T-helper 1 cell treated with Interleukin-12 subunit alpha and Interleukin-12 subunit beta and Interleukin-4 antibody, amounts not matched to agents 30 μg/mL and 1 μg/mL, for 36 hours (primary cell): ENCODE data around the gene NCAPG2.

Experiments
- H3K27ac Mint-ChIP-seq: one replicate; pipeline ENCODE4 v1.8.0; 2021; ENCODE audit warnings: mild to moderate bottlenecking, mixed read lengths
- H3K27me3 Mint-ChIP-seq: one replicate; pipeline ENCODE4 v1.8.0; 2021; ENCODE audit warnings: low read depth, mixed read lengths
- H3K36me3 Mint-ChIP-seq: one replicate; pipeline ENCODE4 v1.8.0; 2021; ENCODE audit warnings: low read depth, mixed read lengths
- H3K4me1 Mint-ChIP-seq: one replicate; pipeline ENCODE4 v1.8.0; 2021; ENCODE audit warnings: low read depth, mixed read lengths
- H3K4me3 Mint-ChIP-seq: one replicate; pipeline ENCODE4 v1.8.0; 2021; ENCODE audit warnings: mild to moderate bottlenecking, moderate library complexity, mixed read lengths
- H3K9me3 Mint-ChIP-seq: one replicate; pipeline ENCODE4 v1.8.0; 2021; ENCODE audit warnings: mixed read lengths

The NCAPG2 gene

GRCh38 chr7:158587162-158588084, 117.2 kb downstream of the NCAPG2 start, which contains the start of gene PTPRN2:
Gene PTPRN2, minus strand, starts transcription at chr7:158587823.
- H3K9me3 Mint-ChIP-seq, result peaks cover 3% of the 10 kb centered on the region
- H3K27ac Mint-ChIP-seq, result no peak within 1 kb of the TSS
- H3K4me3 Mint-ChIP-seq, result peak within 1 kb of the TSS; percentile 37
- peaks cover 2% of the 10 kb centered on the region for H3K4me1 Mint-ChIP-seq
- H3K27me3 Mint-ChIP-seq, result peaks cover 42% of the 10 kb centered on the region
- H3K36me3 Mint-ChIP-seq, result peaks cover 2% of the 10 kb centered on the region

- H3K9me3 Mint-ChIP-seq, result peaks cover 3% of the 10 kb centered on the region
- H3K4me1 Mint-ChIP-seq, result peaks cover 3% of the 10 kb centered on the region
- peaks cover 42% of the 10 kb centered on the region for H3K27me3 Mint-ChIP-seq
- peaks cover 2% of the 10 kb centered on the region for H3K36me3 Mint-ChIP-seq
- H3K4me3 Mint-ChIP-seq, result no peak overlapping the region
- no peak overlapping the region for H3K27ac Mint-ChIP-seq
These were observed 118.0 kb downstream of the NCAPG2 start for GRCh38 chr7:158586499-158587161.

- H3K9me3 Mint-ChIP-seq, result peaks cover 3% of the 10 kb centered on the region
- H3K27me3 Mint-ChIP-seq, result peaks cover 42% of the 10 kb centered on the region
- H3K36me3 Mint-ChIP-seq, result peaks cover 2% of the 10 kb centered on the region
These were observed 118.7 kb downstream of the NCAPG2 start for GRCh38 chr7:158585721-158586498.

GRCh38 chr7:158584407-158584806, 120.2 kb downstream of the NCAPG2 start:
- no peak overlapping the region for H3K27ac Mint-ChIP-seq
- peaks cover 4% of the 10 kb centered on the region for H3K4me1 Mint-ChIP-seq
- H3K9me3 Mint-ChIP-seq, result peaks cover 6% of the 10 kb centered on the region
- H3K4me3 Mint-ChIP-seq, result no peak overlapping the region
- peaks cover 33% of the 10 kb centered on the region for H3K27me3 Mint-ChIP-seq
- peaks cover 2% of the 10 kb centered on the region for H3K36me3 Mint-ChIP-seq

More at GRCh38 chr7:158585721-158586498, 118.7 kb downstream of the NCAPG2 start:
- H3K27ac Mint-ChIP-seq, result no peak overlapping the region
- peaks cover 4% of the 10 kb centered on the region for H3K4me1 Mint-ChIP-seq
- peak overlapping the region; percentile 30 for H3K4me3 Mint-ChIP-seq

- Mint-ChIP-seq H3K4me3 (no peak overlapping the region), H3K27me3 (peaks cover 27% of the 10 kb centered on the region), H3K9me3 (peaks cover 6% of the 10 kb centered on the region), H3K4me1 (peaks cover 4% of the 10 kb centered on the region), H3K27ac (no peak overlapping the region), H3K36me3 (peaks cover 2% of the 10 kb centered on the region)
These were observed 120.8 kb downstream of the NCAPG2 start for GRCh38 chr7:158583810-158584209.

GRCh38 chr7:158583143-158583542, 121.5 kb downstream of the NCAPG2 start:
- peaks cover 4% of the 10 kb centered on the region for H3K4me1 Mint-ChIP-seq
- H3K27ac Mint-ChIP-seq, result no peak overlapping the region
- H3K27me3 Mint-ChIP-seq, result peaks cover 24% of the 10 kb centered on the region
- no peak overlapping the region for H3K4me3 Mint-ChIP-seq
- H3K9me3 Mint-ChIP-seq, result peaks cover 6% of the 10 kb centered on the region
- H3K36me3 Mint-ChIP-seq, result peaks cover 2% of the 10 kb centered on the region

- Mint-ChIP-seq H3K36me3 (peaks cover 2% of the 10 kb centered on the region), H3K4me1 (peaks cover 4% of the 10 kb centered on the region), H3K9me3 (peaks cover 6% of the 10 kb centered on the region), H3K27ac (no peak overlapping the region), H3K4me3 (no peak overlapping the region), H3K27me3 (peaks cover 24% of the 10 kb centered on the region)
These were observed 122.5 kb downstream of the NCAPG2 start for GRCh38 chr7:158582089-158582456.

- H3K4me1 Mint-ChIP-seq, result peaks cover 4% of the 10 kb centered on the region
- peaks cover 6% of the 10 kb centered on the region for H3K9me3 Mint-ChIP-seq
- H3K4me3 Mint-ChIP-seq, result no peak overlapping the region
- H3K27ac Mint-ChIP-seq, result no peak overlapping the region
- H3K27me3 Mint-ChIP-seq, result peaks cover 24% of the 10 kb centered on the region
- peaks cover 2% of the 10 kb centered on the region for H3K36me3 Mint-ChIP-seq
These were observed 123.0 kb downstream of the NCAPG2 start for GRCh38 chr7:158581440-158582088.
